GM12874 (cell line): ENCODE measurements around the gene LITAFD.

Experiments used
- TF ChIP-seq, protein P1 (sequence below): IDR thresholded peaks from 2 replicates; pipeline ENCODE4 v1.5.1; 2011; ENCODE audit warnings: low read depth, mild to moderate bottlenecking, control low read depth, low read length, moderate library complexity; ENCODE audit not compliant: insufficient read depth

Gene LITAFD

GRCh38 chr16:8854298-8854948, 27.7 kb upstream of the LITAFD start:
- TF ChIP-seq, protein P1, sequence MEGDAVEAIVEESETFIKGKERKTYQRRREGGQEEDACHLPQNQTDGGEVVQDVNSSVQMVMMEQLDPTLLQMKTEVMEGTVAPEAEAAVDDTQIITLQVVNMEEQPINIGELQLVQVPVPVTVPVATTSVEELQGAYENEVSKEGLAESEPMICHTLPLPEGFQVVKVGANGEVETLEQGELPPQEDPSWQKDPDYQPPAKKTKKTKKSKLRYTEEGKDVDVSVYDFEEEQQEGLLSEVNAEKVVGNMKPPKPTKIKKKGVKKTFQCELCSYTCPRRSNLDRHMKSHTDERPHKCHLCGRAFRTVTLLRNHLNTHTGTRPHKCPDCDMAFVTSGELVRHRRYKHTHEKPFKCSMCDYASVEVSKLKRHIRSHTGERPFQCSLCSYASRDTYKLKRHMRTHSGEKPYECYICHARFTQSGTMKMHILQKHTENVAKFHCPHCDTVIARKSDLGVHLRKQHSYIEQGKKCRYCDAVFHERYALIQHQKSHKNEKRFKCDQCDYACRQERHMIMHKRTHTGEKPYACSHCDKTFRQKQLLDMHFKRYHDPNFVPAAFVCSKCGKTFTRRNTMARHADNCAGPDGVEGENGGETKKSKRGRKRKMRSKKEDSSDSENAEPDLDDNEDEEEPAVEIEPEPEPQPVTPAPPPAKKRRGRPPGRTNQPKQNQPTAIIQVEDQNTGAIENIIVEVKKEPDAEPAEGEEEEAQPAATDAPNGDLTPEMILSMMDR: no peak

- TF ChIP-seq, protein P1: peak; percentile 10; the same call in 1 of the 2 replicates
Observed at GRCh38 chr16:8855051-8855786, 26.9 kb upstream of the LITAFD start.

DNA sequence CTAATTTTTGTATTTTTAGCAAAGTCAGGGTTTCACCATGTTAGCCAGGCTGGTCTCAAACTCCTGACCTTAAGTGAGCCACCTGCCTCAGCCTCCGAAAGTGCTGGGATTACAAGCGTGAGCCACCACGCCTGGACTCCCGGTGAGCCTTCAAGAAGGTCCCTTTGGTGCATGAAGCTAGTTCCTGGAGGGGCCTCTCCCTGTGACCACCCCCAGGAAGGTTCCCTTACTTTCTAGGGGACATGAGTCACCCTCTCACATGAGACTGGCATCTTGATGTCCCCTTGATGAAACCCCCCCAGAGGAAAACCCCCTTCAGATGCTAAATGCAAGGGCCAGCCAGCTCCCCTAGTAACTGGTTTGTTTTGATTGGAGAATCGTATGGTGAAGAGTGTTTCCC, 26.2 kb upstream of the LITAFD start:
- TF ChIP-seq, protein P1: no peak

- TF ChIP-seq, protein P1: no peak
Observed at GRCh38 chr16:8858994-8859912, 22.9 kb upstream of the LITAFD start.

DNA sequence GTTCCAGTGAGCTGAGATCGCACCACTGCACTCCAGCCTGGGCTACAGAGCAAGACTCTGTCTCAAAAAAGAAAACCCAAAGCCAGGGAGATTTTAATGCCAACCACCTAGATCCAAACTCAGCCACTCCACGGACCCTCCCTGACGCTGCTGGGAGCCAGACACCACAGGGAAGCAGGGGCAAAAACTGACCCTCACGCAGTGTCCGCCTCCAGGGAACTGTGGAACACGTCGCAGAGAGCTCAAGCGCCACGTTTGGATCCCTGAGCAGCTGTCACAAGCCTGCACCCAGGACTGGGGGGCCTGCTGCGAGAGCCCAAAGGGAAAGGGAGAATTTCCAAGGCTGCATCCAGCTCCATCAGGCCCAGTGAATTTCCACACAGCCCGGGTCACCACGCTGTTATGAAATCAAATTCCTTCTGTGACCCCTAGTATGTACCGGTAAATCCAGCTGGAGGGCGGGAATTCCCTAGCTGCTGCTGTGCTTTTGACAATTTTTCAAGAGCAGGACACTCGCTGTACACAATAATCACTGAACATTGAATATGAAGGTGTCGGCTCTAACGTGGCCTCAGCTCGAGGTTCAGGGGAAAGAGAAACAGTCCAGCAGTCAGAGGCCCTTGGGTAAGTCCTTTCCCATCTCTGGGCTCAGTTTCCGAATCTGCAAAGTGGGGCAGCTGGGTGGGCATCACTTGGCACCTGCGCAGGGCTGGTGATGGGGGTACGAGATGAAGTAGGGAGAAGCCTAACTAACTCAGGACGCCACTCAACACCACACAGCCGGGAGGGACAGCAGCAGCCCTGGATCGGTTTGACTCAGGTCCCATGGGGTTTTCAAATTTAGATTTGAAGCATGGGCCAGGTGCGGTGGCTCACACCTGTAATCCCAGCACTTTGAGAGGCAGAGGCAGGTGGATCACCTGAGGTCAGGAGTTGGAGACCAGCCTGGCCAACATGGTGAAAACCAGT, 22.0 kb upstream of the LITAFD start:
- TF ChIP-seq, protein P1: no peak

DNA sequence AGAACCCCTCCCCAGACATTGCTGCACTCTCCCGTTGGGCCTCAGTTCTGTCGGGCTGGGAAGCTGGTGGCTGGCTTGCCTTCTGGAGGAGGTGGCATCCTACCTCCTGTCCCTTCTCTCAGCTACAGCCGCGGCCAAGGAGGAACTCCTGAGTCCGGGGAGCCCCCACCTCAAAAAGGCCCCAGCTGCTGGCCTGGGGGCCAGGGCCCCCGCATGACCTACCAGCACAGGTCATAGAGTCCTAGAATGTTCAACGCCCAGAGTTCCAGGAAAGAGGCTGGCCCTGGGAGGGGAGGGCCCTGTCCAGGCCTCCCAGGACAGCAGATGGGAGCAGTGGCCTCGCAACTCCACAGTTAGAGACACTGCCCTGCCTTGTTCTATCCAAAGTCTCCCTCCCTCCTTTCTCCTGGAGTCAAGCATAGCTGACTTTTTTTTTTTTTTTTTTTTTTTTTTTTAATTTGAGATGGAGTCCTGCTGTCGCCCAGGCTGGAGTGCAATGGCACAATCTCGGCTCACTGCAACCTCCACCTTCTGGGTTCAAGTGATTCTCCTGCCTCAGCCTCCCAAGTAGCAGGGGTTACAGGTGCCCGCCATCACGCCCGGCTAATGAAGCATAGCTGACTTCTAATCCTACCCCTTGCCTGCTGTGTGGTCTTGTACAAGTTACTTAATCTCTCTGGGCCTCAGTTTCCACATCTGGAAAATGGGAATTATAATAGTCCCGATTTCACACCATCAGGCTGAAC, 20.4 kb upstream of the LITAFD start:
- TF ChIP-seq, protein P1: no peak
